C4-2B (cell line): ENCODE measurements around the gene MAPKBP1.

Experiments
- ZFX ChIP-seq: fragments of 450-650 bp; IDR thresholded peaks from 2 replicates; pipeline ENCODE4 v1.6.1; 2017
- TF ChIP-seq, protein P1 (sequence below): fragments of 450-650 bp; conservative IDR thresholded peaks from 2 replicates; pipeline ENCODE4 v1.5.1; 2017; ENCODE audit warnings: mild to moderate bottlenecking

DNA sequence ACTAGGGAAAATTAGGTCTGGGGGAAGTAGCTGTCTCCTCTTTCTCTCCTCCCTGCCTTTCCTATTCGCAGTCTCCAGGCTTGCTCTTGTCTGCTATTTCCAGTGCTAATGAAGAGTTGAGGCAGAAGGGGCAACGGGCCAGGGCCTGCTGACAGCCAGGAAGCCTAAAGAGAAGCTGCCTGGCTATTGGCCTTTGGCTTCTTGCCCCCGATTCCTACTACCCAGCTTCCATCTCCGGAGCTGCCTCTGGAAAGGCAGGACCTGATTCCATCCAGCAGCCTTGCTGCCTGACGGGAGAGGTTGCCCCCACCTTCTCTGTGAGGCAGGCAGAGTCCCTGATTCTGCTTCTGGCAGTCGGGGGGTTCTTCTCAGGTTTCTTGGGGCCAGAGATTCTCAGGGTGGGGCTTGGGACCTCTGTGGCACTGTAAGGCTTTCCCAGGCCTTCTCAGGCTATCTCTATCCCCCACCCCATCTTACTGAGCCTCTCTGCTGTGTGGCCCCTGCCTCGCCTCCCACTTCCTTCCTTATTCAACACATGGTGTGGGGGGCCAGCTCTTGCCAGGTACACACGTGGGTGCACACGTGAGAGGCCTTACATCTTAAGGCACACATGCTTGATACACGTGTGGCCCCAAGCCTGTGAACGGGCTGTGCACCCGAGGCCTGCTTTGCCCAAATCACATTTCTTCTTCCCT, 35.4 kb downstream of the MAPKBP1 start:
- TF ChIP-seq, protein P1, sequence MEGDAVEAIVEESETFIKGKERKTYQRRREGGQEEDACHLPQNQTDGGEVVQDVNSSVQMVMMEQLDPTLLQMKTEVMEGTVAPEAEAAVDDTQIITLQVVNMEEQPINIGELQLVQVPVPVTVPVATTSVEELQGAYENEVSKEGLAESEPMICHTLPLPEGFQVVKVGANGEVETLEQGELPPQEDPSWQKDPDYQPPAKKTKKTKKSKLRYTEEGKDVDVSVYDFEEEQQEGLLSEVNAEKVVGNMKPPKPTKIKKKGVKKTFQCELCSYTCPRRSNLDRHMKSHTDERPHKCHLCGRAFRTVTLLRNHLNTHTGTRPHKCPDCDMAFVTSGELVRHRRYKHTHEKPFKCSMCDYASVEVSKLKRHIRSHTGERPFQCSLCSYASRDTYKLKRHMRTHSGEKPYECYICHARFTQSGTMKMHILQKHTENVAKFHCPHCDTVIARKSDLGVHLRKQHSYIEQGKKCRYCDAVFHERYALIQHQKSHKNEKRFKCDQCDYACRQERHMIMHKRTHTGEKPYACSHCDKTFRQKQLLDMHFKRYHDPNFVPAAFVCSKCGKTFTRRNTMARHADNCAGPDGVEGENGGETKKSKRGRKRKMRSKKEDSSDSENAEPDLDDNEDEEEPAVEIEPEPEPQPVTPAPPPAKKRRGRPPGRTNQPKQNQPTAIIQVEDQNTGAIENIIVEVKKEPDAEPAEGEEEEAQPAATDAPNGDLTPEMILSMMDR: no peak
- TF ChIP-seq ZFX: no peak
